ENCODE data around the gene PLB1.

The PLB1 gene

DNA sequence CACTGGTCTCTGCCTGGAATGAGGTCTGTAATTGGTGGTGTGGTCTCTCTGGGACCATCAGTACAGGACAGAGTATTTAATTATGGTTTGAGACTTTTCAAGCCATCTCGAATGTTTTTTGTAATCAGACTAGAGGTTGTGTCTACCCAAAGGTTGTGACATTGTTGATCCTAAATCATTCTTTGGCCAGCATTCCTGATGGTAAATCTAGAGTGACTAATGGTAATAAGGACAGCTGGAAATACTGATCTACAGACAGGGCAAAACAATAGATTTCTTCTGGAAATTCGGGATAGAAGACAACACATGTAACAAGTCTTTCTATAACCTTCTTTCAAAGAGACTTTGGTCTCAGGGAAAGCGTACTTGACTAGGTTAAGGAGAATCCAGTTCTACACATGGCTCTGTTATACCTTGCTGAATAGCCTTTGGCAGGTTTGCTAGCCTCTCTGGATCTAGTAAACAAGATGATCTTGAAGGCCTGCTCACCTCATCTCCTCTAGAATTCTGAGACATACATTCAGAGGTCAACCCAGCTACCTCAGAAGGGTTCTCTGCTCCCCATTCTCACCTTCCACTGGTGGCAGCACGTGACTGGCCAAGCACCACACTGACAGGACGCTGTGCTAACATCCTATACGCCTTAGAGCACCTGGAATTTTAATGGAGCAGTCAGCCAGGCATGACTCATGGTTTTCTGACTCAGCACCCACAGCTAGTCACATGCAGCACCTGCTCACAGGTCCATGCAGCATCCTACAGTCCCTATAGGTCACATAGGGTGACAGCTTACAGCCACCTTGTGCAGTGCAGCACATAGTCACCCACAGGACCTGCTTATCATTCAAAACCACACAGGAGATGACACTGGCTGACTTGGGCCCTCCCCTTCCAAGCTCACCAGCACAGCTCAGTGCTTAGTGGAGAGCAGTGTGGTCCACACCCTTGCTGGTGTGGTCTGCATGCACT lies 12.2 kb downstream of the PLB1 start:
- DNase-seq: no peak

GRCh38 chr2:28509361-28509760 lies 13.5 kb downstream of the PLB1 start:
- no peak for DNase-seq

GRCh38 chr2:28510184-28510583 lies 14.3 kb downstream of the PLB1 start:
- no peak for DNase-seq

DNA sequence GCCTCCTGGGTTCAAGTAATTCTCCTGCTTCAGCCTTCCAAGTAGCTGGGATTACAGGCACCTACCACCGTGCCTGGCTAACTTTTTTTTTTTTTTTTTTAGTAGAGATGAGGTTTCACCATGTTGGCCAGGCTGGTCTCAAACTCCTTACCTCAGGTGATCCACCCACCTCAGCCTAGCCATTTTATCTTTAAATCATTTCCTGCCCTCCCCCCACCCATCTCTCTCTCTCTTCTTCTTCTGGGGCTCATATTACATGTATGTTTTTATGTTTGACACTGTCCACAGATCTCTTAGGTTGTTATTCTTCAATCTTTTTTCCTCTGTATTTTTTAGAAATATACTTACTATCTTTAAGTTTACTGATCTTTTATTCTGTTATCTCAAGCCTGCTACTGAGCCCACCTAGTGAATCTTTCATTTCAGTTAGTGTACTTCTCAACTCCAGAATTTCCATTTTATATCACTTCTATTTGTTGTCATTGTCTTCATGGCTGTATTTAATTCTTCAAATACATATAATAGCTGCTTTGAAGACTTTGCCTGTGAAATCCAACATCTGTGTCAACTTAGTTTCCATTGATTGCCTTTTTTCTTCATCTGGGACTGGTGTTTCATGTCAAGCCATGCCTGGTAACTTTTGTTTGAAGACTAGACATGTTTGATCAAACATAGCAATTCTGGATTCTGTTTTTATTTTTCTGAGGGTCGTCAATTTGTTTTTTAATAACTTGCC lies 16.2 kb downstream of the PLB1 start:
- DNase-seq: no peak

GRCh38 chr2:28512607-28512965 lies 16.7 kb downstream of the PLB1 start:
- DNase-seq: no peak

GRCh38 chr2:28513097-28513496 lies 17.2 kb downstream of the PLB1 start:
- DNase-seq: no peak

DNA sequence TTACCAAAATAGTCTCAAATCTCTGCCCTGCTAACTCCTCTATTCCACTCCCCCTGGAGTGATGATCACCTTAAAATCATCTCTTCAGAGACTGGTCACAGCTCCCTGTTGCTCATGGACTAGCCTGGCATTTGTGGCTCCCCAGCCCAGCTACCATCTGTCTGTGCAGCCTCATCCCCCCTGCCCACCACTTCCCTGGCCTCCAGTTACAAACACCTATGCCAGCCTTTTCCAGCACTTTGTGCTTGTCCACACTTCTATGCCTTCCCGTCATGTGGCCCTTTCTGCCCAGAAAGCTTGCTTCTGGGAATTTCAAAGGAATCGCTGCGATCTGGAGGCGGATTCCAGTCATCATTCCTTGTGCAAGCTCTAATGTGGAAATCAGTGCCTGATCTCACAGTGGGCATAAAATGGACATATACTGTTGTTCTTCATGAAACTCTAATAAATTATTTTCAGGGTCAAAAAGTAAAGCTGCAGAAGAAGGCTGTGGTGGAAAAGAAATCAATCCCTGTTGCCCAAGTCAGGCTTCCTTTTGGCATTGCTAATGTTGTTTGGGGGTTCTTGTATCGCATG lies 19.4 kb downstream of the PLB1 start:
- DNase-seq: no peak

DNA sequence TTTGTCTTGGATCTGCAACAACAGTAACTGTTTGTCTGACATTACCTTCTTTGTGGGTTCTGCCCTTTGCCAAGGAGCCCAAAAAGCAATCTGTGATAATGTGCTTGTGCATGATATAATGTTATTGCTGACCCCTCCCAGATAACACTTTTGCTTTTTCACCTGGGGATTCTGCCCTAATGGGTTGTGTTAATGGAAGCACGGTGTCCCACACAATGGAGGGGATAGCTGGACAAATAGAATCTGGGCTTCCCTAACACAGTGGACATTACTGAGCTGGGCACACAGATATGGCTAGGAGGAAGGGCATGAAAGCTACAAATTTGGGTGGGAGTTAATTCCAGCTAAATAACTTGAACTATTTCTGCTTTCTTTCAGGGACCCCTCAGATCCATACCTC lies 20.6 kb downstream of the PLB1 start:
- no peak for DNase-seq

DNA sequence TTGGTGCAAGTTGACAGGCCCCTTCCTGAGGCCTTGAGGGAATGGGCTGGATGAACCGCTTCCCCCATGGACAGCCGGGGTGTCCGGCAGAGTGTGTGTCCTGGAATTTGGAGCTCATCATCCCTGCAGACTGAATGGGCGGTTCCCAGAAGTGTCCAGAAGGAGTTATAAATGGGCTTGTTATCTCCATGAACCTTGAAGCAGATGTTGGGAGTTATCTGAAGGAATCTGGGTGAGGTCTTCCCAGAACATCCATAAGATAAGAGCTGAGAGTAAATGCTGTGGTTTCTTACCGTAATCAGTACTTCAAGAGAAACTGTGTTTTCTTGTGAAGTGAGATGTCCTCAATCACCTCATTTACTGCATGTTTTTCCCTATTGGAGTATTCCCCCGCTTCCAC lies 21.1 kb downstream of the PLB1 start:
- DNase-seq: no peak

- DNase-seq: no peak
These were observed 25.8 kb downstream of the PLB1 start for GRCh38 chr2:28521663-28522062.

GRCh38 chr2:28522481-28522880 lies 26.6 kb downstream of the PLB1 start:
- no peak for DNase-seq

DNA sequence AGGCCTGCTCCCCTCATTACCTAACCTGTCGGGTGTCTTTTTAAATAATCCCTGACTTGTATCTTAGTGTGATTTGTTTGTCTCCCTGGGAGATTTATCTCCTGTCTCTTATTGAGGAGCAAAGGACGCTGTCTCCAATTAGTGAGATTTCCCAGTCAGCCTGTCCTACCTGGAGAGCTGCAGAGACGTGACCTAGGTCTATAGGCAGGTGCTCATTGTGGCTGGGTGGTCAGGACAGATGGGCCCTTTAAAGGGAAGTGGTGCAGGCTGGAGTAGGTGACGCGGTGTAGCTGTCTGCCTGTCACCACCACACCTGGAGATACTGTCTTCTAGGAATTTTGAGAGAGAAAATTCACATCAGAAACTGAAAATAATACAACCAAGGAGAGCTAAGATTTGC lies 28.0 kb downstream of the PLB1 start:
- DNase-seq: no peak

- no peak for DNase-seq
These were observed 29.6 kb downstream of the PLB1 start for GRCh38 chr2:28525481-28525880.

GRCh38 chr2:28526527-28527132 lies 30.8 kb downstream of the PLB1 start:
- no peak for DNase-seq

GRCh38 chr2:28527196-28527595 lies 31.3 kb downstream of the PLB1 start:
- no peak for DNase-seq

GRCh38 chr2:28528206-28528605 lies 32.3 kb downstream of the PLB1 start:
- no peak for DNase-seq

DNA sequence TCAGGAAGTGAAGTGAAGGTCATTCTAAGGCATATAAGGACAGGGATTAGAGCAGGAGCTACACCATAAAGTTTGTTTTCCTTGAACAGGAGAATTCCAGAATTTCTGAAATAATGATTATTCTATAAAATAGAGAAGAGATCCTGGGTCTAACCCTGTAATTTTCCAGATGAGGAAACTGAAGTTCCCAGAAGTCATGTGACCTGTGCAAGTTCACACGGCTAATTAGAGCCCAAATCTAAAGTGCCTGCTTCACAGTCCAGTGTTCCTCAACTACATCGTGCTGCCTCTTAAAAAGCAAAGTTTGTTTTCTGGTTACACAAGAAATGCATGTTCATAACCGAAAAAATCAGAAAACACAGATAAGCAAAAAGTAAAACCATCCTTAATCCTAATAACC lies 34.9 kb downstream of the PLB1 start:
- no peak for DNase-seq

- no peak for DNase-seq
These were observed 36.5 kb downstream of the PLB1 start for GRCh38 chr2:28532399-28532798.

GRCh38 chr2:28533044-28533680 lies 37.3 kb downstream of the PLB1 start:
- no peak for DNase-seq

DNA sequence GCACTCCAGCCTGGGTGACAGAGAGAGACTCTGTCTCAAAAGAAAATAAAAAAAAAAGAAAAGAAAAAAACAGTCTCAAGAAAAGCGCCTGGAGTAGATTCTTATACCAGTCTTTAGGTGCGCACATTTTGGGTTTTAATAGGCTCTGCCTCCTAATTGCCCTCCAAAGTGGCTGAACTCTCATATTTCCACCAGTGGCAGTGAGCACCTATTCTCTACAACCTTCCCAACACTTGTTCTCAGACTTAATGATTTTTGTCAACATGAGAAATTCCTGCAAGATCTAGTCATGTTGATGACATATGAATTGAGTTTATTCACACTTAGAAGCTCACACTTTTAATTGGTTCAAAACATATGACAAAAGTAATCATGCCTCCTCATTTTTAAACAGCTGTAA lies 39.0 kb downstream of the PLB1 start:
- DNase-seq: no peak

DNA sequence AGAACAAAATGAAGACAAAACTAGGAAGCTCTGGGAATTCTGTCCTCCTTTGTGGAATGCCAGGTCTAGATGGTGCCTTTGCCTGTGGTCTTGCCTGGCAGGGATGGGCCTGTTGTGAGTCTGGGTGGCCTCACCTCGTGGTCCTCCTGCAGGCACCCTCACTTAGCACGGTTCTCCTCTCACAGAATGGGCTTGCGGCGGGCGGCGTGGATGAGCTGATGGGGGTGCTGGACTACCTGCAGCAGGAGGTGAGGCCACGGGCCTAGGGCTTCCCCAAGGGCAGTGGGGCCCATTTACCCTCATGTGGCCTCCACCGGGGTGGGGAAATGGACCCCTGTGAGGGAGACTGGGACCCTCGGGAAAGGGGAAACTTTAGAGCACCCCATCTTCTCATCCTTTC lies 42.3 kb downstream of the PLB1 start:
- DNase-seq: no peak

DNA sequence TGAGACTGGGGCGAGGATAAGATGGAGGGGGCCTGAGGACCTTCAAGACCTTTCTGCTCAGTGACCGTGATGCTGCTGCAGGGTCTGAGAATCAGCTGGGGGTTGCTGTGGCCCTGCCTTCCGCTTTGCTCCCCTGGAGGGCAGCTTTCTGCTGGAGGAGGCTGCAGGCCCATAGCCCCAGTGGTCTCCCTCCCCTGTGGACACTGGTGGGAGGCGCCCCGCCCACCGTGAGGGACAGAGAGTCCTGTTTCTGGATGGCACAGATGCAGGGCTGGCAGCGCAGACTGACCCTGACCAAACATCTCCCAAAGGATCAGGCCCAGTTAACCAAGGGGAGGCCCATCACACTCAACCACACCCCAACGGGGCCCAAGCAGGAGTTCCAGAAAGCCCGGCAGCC lies 42.8 kb downstream of the PLB1 start:
- no peak for DNase-seq

GRCh38 chr2:28539118-28539541 lies 43.3 kb downstream of the PLB1 start:
- no peak for DNase-seq

Measured in NCI-H1105 treated with DMSO at 0.1 percent for 48 hours (cell line).